T47D (cell line): ENCODE data around the gene PPA1.
"Not testable (repeated sequence)": the region's sequence is repeated elsewhere in the genome, so short reads cannot be mapped to it uniquely, and the experiment has no call there.

Experiments
- DNase-seq, 2 experiments: peaks; one replicate each; pipeline versions ENCODE4 v3.0.0 to v3.0.0-alpha.2; 2011 to 2012; ENCODE audit warnings: low read depth in 1 of 2, low spot score in 1 of 2
- JUND ChIP-seq: IDR thresholded peaks from 2 replicates; pipeline ENCODE4 v1.6.1; 2012; ENCODE audit warnings: low read depth
- in situ Hi-C: cut with HindIII; loops from 2 replicates; pipeline ENCODE4 v1.10.0; 2016; ENCODE audit warnings: low sequenced_read_pairs, low pct_unique_long_range_greater_than_20kb

The PPA1 gene

GRCh38 chr10:70166394-70166793 is 66.8 kb downstream of the PPA1 start:
- TF ChIP-seq JUND = no peak
- no peak for DNase-seq
- in situ Hi-C loops = no loop called here

- TF ChIP-seq JUND = no peak
- DNase-seq = no peak
- in situ Hi-C loops = no loop called here
Observed at GRCh38 chr10:70164163-70164562, 69.1 kb downstream of the PPA1 start.

DNA sequence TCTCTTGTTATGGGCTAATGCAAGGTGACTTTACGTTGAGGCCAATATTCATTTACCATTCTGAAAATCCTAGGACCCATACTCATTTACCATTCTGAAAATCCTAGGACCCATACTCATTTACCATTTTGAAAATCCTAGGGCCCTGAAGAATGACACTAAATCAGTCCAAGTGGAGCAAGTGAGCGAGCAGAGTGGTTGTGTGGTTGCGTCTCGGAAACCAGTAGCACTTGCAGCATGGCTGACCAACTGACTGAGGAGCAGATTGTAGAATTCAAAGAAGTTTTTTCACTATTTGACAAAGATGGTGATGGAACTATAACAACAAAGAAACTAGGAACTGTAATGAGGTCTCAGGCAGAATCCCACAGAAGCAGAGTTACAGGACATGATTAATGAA is 69.8 kb downstream of the PPA1 start:
- in situ Hi-C loops = no loop called here
- DNase-seq = no peak
- TF ChIP-seq JUND = no peak

- in situ Hi-C loops = no loop called here
- DNase-seq = no peak
- TF ChIP-seq JUND = no peak
Observed at GRCh38 chr10:70162892-70163201, 70.4 kb downstream of the PPA1 start.

- no peak for TF ChIP-seq JUND
- in situ Hi-C loops = no loop called here
- DNase-seq = no peak
Observed at GRCh38 chr10:70162151-70162891, 70.9 kb downstream of the PPA1 start.

DNA sequence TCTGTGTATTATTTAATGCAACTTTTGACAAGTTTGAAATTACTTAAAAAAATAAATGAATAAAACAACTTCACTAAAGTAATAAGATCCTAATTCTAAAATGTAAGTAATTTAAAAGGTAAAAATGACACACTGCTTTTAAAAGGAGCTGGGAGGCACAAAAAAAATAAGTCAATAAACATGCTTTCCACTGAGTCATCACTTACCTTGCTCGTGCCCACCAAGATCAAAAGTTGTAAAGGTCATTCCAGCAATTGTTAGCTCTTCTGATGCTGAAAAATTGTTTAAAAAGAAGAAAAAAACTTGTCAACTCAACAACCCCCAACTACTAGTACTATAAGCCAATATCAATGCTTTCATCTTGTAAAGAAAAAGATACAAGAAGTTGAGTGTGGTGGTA is 72.4 kb downstream of the PPA1 start:
- no peak for DNase-seq
- in situ Hi-C loops = no loop called here
- TF ChIP-seq JUND = no peak

DNA sequence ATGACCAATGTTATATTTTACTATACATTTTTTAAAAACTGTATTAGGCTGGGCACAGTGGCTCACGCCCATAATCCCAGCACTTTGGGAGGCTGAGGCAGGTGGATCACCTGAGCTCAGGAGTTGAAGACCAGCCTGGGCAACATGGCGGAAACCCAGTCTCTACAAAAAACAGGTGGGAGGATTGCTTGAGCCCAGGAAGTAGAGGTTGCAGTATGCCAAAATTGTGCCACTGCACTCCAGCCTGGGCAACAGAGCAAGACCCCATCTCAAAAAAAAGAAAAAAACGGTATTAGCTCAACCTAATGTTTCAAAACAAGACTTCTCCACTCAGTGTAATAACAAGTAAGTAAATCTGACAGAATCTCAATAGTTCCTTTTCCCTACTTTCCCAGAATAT is 73.9 kb downstream of the PPA1 start:
- DNase-seq, in situ Hi-C loops: not testable (repeated sequence)

- in situ Hi-C loops = no loop called here
- no peak for TF ChIP-seq JUND
- DNase-seq = no peak
Observed at GRCh38 chr10:70158113-70158512, 75.1 kb downstream of the PPA1 start.

DNA sequence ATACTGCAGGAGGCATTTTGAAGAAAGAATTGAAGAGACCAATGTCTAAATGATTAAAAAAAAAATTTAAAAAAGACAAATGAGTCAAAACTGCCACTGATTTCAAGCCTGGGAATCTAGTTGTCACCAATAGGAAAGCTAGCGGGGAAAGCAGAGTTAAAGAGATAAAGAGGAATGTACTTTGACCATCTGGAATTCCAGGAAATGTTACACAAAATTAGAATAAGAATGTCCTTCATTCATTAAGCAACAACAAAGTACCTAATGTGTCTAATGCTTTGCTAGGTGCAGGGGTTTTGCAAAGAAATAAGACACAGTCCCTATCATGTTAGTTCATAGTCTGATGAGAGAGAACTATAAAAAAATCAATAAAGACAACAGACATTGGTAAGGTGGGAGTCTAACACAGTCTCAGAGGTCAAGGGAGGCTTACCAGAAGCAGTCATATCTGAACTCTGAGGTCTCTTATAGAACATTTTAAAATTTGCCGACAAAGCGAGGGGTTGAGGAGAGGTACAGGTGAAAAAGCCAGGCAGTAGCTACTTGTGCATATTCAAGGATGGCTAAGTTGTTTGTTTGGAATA is 77.9 kb downstream of the PPA1 start:
- DNase-seq = no peak
- no peak for TF ChIP-seq JUND
- in situ Hi-C loops = no loop called here
